Measurements from ENCODE around the gene PPP1R18. TPM values are rescaled to one million over a fixed set of nuclear protein-coding genes. Genes with fewer than 3 reads are reported as not detected.

PPP1R18 gene
- total and polyA plus RNA-seq, 9 of the 15 experiments (the other 6 are each of a cell fraction or from before 2014, with no cell fraction given) = 12.0 to 99.2 (median 42.6) TPM

GRCh38 chr6:30647242-30648116, 39.0 kb downstream of the PPP1R18 start (continued):
- no peak for TF ChIP-seq MLX (CRISPR knock-in tag; conservative IDR thresholded peaks at IDR 0.05)
- no peak for TF ChIP-seq CREB5 (CRISPR knock-in tag; IDR thresholded peaks at IDR 0.05)
- TF ChIP-seq PURB (CRISPR knock-in tag; IDR thresholded peaks at IDR 0.05; ENCODE audit: low read depth) = no peak
- peak; percentile 89 for TF ChIP-seq MYC (IDR thresholded peaks at IDR 0.05; ENCODE audit: low read depth, low read length)
- peak; percentile 80; the same call in 1 of the 2 replicates for TF ChIP-seq MYC (CRISPR knock-in tag; IDR thresholded peaks at IDR 0.05; ENCODE audit: borderline replicate concordance, low read depth)
- TF ChIP-seq POLR2A (conservative IDR thresholded peaks at IDR 0.05) = peak; percentile 86
- no peak for TF ChIP-seq ILF3 (IDR thresholded peaks at IDR 0.05; ENCODE audit: borderline replicate concordance)
- no peak for TF ChIP-seq GTF2B (IDR thresholded peaks at IDR 0.05; ENCODE audit: extremely low read depth, insufficient read length)
- no peak for TF ChIP-seq ASH1L (IDR thresholded peaks at IDR 0.05; ENCODE audit: borderline replicate concordance, low read depth, partially characterized antibody)
- peak in 1 of 2 experiments; percentile 64; a peak in 1 of 4 replicates for TF ChIP-seq FOXA3 (CRISPR knock-in tag; conservative IDR thresholded peaks at IDR 0.05 in 1 of 2, IDR thresholded peaks at IDR 0.05 in 1 of 2)
- TF ChIP-seq ZNF24 (IDR thresholded peaks at IDR 0.05) = 0 out of 2 replicates have a peak, but pooled peaks have one; percentile 28
- 0 out of 2 replicates have a peak, but pooled peaks have one; percentile 7 for TF ChIP-seq SMC3 (conservative IDR thresholded peaks at IDR 0.05; ENCODE audit: insufficient read depth, low read depth, low read length)
- no peak for TF ChIP-seq SNAPC5 (CRISPR knock-in tag; IDR thresholded peaks at IDR 0.05)
- TF ChIP-seq SRSF1 (IDR thresholded peaks at IDR 0.05; ENCODE audit: low read depth, low read length) = no peak
- peak; percentile 43; the same call in 1 of the 2 replicates for TF ChIP-seq KLF13 (tag; IDR thresholded peaks at IDR 0.05; ENCODE audit: borderline replicate concordance, low read depth)
- peak; percentile 8 for TF ChIP-seq CREM (IDR thresholded peaks at IDR 0.05; ENCODE audit: low read depth)
- TF ChIP-seq STAT5A (IDR thresholded peaks at IDR 0.05; ENCODE audit: borderline replicate concordance, low read length) = no peak
- peak; percentile 22 for TF ChIP-seq SRSF7 (optimal IDR thresholded peaks at IDR 0.05; ENCODE audit: low read depth, low read length)
- 0 out of 2 replicates have a peak, but pooled peaks have one; percentile 24 for TF ChIP-seq ZNF740 (CRISPR knock-in tag; IDR thresholded peaks at IDR 0.05)
- no peak for TF ChIP-seq ZNF740 (tag; IDR thresholded peaks at IDR 0.05)
- TF ChIP-seq ZFX (CRISPR knock-in tag; IDR thresholded peaks at IDR 0.05) = peak; percentile 96
- TF ChIP-seq ZNF174 (CRISPR knock-in tag; IDR thresholded peaks at IDR 0.05) = no peak
- TF ChIP-seq HES1 (IDR thresholded peaks at IDR 0.05; ENCODE audit: low read depth) = no peak
